GM19240 (cell line): ENCODE data around the gene BAZ1B.
"Not testable (repeated sequence)": the region's sequence is repeated elsewhere in the genome, so short reads cannot be mapped to it uniquely, and the experiment has no call there.

Source experiments
- DNase-seq: peaks from one replicate; pipeline ENCODE4 v3.0.0; 2011; ENCODE audit warnings: low spot score; ENCODE audit not compliant: insufficient read length

BAZ1B gene

DNA sequence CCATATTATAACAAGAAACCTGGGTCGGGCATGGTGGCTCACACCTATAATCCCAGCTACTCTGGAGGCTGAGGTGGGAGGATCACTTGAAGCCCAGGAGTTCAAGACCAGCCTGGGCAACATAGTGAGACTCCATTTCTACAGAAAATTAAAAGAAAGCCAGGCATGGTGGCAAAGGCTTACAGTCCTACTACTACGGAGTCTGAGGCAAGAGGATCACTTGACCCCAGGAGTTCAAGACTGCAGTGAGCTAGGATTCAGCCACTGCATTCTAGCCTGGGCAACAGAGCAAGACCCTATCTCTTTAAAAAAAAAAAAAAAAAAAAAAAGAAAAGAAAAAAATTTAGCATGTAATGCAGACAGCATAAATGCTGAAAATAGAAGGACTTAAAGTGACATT lies 16.4 kb upstream of the BAZ1B start:
- not testable (repeated sequence) for DNase-seq

DNA sequence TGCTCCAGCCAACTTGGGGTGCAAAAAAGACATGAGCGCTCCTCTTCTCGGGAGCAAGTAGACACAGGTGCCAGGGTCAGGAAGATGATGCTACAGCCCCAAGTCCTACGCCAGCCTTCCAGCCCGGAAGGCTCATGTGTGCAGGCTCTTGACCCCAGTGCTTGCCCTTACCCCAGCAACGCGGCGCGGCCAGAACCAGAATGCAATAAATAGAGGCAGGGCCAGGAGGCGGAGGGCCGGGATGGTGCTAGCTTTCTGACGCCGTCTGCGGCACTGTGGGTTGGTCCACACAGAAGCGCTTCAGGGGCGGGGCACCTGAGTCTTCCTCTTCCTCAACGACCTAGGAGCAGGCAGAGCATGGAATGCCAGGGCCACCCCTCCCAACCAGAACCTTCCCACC lies 15.0 kb upstream of the BAZ1B start:
- no peak for DNase-seq

DNA sequence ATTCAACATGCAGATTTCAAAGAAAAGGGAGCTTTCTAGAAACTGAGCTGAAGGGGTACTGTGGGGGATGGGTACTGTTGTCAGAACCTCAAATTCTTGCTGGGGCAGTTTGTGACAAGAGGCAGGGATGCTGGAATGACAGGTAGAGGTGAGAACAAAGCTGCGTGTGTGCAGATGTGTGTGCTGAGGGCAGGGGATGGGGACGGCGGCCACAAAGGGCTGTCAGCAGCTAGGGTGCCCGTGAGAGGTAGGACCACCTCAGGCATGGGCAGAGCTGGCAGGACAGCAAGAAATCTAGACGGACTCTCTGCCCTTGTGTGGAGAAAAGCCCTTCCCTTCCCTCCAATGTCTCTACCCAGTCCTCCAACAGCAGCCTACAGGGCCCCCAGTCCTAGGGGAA lies 14.4 kb upstream of the BAZ1B start:
- no peak for DNase-seq

DNA sequence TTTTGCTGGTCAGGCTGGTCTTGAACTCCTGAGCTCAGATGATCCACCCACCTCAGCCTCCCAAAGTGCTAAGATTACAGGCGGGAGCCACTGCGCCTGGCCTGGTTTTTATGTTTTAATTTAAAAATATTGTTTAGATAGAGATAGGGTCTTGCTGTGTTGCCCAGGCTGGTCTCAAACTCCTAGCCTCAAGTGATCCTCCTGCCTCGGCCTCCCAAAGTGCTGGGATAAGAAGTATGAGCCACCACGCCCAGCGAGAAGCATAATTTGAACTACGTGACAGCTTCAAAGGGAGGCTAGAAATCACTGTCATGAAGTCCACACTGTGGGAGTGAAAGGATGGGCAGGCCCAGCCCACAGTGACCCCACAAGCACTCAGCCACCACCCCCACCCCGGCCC lies 13.8 kb upstream of the BAZ1B start:
- not testable (repeated sequence) for DNase-seq

DNA sequence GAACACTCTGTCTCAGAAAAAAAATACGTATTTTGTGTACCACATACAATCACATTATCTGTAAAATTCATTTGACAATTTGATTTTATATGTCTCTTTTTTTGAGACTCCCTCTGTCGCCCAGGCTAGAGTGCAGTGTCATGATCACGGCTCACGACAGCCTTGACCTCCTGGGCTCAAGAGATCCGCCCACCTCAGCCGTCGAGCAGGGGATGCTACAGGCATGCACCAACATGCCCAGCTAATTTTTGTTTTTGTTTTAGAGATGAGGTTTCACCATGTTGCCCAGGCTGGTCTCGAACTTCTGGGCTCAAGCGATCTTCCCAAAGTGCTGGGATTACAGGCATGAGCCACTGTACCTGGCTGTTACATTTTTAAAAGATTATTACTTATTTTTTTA lies 11.6 kb upstream of the BAZ1B start:
- DNase-seq = no peak

DNA sequence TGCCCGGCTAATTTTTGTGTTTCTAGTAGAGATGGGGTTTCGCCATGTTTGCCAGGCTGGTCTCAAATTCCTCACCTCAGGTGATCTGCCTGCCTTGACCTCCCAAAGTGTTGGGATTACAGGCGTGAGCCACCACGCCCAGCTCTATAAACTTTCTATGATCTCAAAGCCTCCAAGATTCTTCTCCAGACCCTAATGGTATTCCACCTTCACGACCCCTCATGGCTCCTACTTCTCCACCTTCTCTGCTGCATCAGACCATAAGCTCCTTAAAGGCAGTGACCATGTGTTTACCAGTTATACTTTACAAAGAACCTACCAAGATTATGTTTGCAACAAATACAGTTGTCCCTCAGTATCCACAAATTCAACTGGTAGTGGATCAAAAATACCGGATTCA lies 10.1 kb upstream of the BAZ1B start:
- DNase-seq = no peak

DNA sequence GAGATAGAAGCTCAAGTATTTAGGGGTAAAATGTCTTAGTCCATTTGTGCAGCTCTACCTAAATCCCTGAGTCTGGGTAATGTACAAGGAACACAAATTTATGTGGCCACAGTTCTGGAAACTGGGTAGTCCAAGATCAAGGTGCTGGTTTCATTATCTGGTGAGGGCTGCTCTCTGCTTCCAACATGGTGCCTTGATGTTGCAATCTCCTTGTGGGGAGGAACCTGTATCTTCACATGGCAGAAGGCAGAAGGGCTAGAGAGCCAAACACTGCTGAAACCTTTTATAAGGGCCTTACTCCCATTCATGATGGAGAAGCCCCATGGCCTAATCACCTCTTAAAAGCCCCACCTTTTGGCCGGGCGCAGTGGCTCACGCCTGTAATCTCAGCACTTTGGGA lies 8.7 kb upstream of the BAZ1B start:
- no peak for DNase-seq

DNA sequence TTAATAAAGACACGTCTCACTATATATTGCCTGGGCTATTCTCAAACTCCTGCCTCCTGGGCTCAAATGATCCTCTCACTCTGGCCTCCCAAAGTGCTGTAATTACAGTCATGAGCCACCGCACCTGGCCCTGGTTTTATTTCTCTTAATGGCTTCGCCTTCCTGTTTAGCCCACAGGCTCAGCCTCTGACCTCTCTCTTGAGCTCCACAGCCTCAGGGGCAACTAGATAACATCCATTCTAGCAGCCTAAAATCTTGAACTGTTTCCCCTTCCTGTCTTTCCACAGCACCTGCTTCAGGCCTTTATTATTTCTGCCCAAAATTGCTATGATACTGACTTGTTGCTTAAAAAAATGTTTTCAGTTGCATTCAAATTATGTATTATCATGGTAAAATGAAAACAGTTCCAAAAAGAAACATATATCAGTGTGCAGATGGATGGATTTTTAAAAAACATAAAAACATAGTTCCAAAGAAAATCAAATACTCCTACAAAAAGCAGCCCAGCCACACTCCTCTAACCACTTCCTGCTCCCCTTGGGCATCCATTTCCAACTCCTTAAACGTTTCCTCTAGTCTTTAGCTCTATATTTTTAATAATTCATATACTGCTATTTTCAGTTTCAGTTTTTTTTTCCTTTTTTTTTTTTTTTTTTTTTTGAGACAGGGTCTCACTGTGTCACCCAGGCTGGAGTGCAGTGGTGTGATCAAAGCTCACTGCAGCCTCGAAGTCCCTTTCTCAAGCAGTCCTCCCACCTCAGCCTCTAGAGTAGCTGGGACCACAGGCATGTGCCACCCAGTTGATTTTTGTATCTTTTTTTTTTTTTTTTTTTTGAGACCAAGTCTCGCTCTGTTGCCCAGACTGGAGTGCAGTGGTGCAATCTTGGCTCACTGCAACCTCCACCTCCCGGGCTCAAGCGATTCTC lies 5.1 kb upstream of the BAZ1B start:
- DNase-seq = no peak

DNA sequence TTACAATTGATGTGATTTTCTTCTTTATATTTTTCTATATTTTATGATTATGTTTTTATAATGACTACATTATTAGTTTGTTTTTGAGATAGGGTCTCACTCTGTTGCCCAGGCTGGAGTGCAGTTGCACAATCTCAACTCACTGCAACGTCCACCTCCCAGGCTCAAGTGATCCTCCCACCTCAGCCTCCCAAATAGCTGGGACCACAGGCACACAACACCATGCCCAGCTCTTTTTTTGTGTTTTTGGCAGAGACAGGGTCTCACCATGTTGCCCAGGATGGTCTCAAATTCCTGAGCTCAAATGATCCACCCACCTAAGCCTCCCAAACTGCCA lies 4.0 kb upstream of the BAZ1B start:
- DNase-seq = not testable (repeated sequence)

DNA sequence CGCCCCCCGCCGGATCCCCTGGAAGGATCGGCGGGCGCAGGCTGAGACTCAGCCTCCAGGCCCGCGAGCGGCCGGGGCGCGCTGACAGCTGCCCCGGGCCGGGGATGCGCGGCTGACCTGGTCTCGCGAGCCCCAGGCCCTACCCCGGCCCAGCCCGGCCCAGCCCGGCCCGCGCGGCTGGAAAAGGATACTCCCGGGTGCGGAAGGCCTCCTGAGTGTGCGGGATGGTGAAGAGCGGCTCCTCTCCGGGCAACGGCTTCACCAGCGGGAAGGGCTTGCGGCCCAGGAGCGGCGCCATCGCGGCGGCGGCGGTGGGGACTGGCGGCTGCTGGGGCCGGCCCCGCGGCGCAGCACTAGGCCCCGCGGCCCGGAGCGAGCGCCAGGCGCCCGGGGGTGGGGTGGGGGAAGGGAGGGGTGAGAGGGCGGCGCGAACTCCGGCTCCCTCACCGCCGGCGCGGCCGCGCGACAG lies 423 bp downstream of the BAZ1B start:
- peak; percentile 25 for DNase-seq

DNA sequence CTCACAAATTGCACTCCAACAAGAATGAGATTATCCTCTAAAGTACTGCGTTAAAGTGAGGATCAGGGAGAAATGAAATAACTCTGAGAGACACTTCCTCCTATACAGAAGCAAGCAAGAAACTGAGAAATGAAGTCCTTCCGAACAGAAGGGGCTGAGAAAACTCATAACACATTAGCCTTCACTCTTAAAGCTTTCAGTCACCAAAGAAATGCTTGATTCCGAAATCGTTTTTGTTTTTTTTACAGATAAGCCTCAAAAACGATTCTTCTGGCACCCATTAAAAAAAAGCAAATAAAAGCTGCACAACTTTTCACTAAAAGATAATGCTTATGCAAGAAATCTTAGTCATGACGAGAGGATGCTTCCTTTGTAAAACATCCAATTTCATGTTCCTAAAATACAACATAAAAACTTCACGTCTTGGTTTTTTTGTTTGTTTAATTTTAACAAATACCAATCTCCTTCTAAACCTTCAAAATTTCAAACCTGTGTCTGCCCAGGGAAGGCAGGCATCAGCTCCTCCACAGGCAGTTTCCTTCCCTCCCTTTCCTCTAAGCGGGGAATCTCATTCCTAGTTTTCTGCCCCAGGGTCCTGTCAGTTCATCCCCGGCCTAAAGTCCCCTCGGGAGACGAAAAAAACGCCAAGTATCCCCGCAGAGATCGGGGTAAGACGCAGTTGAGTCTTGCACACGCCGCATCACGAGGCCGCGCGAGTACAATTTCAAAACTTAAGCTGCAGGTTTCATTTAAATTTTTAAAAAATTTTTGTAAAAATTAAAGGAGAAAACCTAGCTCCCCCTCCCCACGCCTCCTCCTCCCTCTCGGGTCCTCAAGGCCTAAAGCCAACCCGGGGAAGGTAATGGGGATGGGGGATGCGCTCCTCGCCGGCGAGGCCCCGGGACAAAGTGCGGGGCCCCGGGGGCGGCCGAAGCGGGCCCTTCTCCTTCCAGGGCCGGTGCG lies 1.1 kb downstream of the BAZ1B start:
- DNase-seq = no peak

DNA sequence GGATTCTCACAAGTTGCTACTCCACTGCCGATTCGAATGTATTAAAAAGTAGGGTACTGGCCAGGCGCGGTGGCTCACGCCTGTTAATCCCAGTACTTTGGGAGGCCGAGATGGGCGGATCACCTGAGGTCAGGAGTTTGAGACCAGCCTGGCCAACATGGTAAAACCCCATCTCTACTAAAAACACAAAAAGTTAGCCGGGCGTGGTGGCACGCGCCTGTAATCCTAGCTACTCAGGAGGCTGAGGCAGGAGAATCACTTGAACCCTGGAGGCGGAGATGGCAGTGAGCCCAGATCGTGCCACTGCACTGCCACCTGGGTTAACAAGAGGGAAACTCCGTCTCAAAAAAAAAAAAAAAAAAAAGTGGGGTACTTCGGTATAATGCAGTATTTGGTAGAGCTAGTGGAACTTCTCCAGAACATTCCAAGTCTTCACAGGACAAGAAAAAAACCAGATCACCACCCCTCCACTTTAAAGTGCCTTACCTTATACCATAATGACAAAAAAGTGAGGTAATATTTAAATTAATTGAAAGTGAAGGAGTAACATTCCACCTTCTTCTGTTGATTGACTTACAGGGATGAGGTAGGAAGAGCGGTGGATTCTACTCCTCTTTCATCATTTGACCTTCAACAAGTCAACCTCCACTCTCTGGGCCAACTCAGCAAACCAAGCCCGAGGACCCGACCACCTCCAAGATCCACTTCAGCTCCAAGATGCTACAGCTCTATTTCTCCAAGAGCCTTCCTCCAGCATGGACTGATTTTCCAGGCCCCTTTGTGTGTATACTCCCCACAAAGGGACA lies 2.0 kb downstream of the BAZ1B start:
- DNase-seq = no peak

DNA sequence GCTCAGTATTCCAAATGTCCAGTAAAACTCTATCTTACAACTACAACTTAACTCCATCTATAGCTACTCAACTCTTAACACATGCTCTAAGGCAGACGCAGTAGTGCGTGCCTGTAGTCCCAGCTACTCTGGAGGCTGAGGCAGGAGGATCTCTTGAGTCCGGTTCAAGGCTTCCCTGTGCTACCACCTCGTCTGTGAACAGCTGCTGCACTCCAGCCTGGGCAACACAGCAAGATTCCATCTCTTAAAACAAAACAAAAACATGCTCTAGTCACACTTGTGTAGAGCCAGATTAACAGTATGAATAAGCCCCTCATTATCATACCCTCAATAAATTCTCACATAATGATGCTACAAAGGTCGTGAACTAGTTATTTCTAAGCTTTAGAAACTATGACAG lies 3.6 kb downstream of the BAZ1B start:
- DNase-seq = no peak

DNA sequence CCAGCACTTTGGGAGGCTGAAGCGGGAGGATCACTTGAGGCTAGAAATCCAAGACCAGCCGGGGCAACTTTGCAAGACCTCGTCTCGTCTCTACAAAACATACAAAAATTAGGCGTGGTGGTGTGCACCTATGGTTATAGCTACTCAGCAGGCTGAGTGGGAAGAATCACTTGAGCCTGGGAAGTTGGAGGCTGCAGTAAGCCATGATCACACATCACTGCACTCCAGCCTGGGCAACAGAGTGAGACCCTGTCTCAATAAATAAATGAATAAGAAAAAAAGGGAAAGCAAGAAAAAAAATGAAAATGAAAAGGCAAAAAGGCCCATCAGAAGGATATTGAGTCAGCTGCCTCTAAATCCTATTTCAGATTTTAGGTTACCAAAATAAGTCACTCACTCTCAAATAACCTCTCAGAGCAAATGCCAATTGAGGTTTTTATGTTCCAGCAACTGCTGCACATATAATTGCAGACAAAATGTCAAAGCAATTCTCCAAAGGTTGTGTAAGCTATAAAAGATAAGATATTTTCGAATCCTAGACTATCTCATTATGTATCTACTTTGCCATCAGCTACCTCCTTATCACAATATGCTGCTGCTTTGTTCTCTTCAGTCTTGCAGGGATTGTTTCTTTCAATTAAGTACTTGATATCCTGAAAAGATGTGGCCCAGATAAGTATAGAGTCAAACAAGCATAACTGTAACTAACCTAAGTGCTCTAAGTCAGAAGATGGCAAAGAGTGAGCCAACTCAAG lies 4.7 kb downstream of the BAZ1B start:
- DNase-seq = no peak

DNA sequence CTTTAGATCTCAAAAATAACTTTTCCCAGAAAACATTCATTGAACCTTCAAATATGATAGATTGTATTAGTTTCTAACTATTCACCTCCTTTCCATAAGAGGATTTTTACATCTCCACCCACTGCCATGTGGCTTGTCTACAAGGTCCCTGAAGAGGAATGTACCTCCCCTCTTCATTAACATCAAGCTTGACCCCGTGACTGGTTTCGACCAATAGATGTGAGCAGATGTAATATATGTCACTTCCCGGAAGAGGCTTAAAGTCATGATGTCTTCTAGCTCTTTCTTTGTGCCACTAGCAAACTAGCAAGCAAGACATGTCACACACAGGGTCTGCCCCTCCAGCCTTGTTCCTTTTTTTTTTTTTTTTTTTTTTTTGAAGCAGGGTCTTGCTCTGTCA lies 6.9 kb downstream of the BAZ1B start:
- DNase-seq = no peak

DNA sequence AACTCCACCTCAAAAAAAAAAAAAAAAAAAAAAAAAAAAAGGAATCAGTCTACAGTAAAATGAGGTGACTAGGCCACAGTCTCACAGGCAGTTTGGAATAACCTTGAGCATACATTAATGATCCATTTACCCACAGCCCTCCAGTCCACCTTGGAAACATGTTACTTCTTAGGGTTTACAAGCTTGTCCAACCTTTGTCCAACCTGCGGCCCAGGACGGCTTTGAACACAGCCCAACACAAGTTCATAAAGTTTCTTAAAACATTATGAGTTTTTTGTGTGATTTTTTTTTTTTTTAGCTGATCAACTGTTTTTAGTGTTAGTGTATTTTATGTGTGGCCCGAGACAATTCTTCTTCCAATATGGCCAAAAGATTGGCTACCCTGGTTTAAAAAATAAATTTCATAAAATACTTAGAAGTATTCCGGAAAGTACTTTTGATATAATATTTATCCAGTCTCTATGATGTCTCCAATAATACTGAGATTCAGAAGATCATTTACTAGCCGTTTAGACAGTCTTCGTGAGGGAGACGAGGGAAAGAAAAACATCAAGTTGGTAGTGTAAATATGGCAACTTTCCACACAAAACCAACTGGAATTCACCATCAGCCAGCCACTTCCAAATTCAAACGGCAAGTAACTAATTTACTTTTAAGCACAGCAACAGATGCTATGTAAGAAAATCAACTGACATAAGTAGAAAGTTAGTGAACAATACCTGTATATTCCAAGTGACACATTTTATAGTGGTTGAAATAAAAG lies 9.9 kb downstream of the BAZ1B start:
- no peak for DNase-seq

DNA sequence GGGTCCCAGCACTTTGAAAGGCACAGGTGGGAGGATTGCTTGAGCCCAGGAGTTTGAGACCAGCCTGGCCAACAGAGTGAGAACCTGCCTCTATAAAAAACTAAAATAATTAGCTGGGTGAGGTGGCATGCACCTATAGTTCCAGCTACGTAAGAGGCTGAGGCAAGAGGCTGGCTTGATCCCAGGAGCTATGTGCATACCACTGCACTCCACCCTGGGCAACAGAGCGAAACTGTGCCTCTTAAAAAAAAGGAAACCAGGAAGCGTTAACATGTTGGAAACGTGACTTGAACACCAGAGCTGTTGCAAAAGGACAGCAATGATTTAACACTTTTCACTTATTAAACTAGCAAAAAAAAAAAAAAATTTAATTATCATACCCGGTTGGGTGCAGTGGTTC lies 12.6 kb downstream of the BAZ1B start:
- DNase-seq = no peak

DNA sequence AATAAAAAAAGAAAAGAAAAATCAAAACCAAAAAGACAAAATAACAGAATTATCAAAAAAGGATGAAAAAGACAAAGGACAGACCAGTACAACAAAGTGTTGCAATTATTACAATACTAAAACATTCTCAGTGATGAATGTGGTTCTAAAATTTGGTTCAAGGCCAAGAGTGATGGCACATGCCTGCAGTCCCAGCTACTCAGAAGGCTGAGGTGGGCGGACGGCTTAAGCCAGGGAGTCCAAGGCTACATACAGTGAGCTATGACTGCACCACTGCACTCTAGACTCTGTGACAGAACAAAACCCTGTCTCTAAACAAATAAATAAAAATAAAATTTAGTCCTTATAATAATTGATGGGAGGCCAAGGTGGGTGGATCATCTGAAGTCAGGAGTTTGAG lies 14.5 kb downstream of the BAZ1B start:
- no peak for DNase-seq

DNA sequence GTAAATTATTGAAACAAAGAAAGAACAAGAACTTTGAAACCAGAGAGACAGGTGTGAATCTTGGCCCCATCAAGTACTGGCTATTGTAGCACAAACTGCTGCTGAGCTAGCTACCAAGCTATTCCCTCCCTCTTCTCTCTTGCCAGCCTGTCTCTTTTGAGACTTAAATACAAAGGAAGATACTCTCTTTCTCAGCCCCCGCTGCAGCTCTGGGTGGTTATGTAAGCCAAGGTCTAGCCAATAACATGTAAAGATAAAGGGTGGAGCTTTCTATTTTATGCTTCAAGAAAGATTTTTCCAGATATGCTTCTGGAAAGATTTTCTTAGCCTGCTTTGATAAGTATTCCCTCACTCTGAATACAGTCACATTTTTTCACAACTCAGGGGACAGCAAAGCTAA lies 17.2 kb downstream of the BAZ1B start:
- DNase-seq = no peak

DNA sequence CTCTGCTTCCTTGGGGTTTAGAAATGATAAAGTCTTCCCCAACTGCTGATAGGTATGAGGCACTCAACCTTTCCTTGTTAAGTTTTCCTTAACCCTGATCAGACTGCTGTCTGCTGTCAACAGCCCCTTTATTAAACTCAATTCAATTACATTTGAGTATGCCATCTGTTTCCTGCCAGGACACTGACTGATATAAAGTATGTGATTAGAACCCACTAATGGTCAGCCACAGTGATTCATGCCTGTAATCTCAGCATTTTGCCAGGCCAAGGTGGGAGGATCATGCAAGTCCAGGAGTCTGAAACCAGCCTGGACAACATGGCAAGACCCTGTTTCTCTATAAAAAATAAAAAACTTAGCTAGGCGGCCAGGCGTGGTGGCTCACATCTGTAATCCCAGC lies 18.1 kb downstream of the BAZ1B start:
- no peak for DNase-seq
